Spleen (tissue), 7 donors: ENCODE results near the gene ZFAND2A.

Experiments used
- POLR2AphosphoS5 ChIP-seq, 3 donors: sonication (generic); formaldehyde crosslinking; IDR thresholded peaks; one replicate each; pipeline ENCODE4 v1.5.1; 2017; ENCODE audit warnings: antibody characterized with exemption in 3 of 3
- TF ChIP-seq, protein P1 (sequence below), 11 experiments: fragments of 200-600 bp in 7 of 11; fragments of 450-650 bp in 4 of 11; sonication (generic) in 4 of 11; IDR thresholded peaks in 8 of 11; conservative IDR thresholded peaks in 3 of 11; 1 replicate in 7 of 11; 2 replicates in 4 of 11; pipeline versions ENCODE4 v1.4.0 to v1.8.0; 2016 to 2021; ENCODE audit warnings: antibody characterized with exemption in 11 of 11, inconsistent platforms in 4 of 11, mild to moderate bottlenecking in 1 of 11
- donor health status: DM: no; HTN: no; CAD: no; lungs with moderate emphysema.
- donor health status: DM: no; HTN: no; CAD: no.
- donor health status: DM: no; HTN: no; CAD: no.

DNA sequence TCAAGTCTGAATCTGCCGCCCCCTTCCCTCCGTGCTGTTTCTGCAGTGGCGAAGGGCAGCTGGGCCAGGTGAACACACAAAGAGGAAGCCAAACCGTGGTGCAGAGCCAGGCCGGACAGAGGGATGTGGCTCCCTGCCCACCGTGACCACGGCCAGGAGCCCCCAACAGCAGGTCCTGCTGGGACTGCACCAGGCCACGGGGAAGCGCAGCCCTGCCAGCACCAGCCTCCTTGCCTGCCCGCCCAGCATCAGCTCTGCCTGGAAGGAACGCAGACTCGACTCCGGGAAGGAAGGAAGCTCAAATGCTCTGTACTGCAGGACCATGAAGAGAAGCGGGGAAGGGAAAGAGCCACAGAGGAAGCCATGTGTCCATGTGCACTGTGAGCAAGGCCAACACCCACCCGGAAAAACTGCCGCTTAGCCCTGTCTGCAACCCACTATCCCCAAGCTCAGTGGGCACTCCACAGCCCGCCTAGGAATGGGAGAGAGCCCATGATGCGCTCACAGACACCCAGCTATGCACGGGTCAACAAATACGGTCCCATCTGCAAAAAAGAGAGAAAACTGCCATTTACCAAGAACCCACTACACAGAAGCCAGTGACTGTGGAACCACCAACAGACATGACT lies 53.1 kb downstream of the ZFAND2A start:
- TF ChIP-seq, protein P1, sequence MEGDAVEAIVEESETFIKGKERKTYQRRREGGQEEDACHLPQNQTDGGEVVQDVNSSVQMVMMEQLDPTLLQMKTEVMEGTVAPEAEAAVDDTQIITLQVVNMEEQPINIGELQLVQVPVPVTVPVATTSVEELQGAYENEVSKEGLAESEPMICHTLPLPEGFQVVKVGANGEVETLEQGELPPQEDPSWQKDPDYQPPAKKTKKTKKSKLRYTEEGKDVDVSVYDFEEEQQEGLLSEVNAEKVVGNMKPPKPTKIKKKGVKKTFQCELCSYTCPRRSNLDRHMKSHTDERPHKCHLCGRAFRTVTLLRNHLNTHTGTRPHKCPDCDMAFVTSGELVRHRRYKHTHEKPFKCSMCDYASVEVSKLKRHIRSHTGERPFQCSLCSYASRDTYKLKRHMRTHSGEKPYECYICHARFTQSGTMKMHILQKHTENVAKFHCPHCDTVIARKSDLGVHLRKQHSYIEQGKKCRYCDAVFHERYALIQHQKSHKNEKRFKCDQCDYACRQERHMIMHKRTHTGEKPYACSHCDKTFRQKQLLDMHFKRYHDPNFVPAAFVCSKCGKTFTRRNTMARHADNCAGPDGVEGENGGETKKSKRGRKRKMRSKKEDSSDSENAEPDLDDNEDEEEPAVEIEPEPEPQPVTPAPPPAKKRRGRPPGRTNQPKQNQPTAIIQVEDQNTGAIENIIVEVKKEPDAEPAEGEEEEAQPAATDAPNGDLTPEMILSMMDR (IDR thresholded peaks at IDR 0.05 in 8 of 11, conservative IDR thresholded peaks at IDR 0.05 in 3 of 11): no peak
- TF ChIP-seq POLR2AphosphoS5 (IDR thresholded peaks at IDR 0.05): peak in 1 of 3 donors; percentile 26
